ENCODE measurements around the gene ERFE.

GRCh38 chr2:238114331-238114841 is 44.4 kb upstream of the ERFE start:
- TF ChIP-seq POLR2AphosphoS5 (IDR thresholded peaks at IDR 0.05) (no peak), POLR2A (IDR thresholded peaks at IDR 0.05) (no peak), CTCF (IDR thresholded peaks at IDR 0.05) (no peak), EP300 (IDR thresholded peaks at IDR 0.05) (no peak)

Data from suprapubic skin (tissue), 4 donors.